Smooth muscle cell (in vitro differentiated cells): Measurements from ENCODE around the gene CDH3. TPM values are rescaled to one million over a fixed set of nuclear protein-coding genes. Genes with fewer than 3 reads are reported as not detected.

ENCODE experiments used
- DNase-seq: peaks from one replicate; lab custom pipeline; 2025; ENCODE audit not compliant: unreplicated experiment; lab: John Stamatoyannopoulos, UW
- H2AFZ ChIP-seq: fragments of 200-600 bp; sonication (generic); 2 replicates; pipeline ENCODE4 v1.6.0; 2016; ENCODE audit warnings: antibody characterized with exemption, low read depth, mild to moderate bottlenecking
- H3F3A ChIP-seq: fragments of 200-600 bp; sonication (generic); 2 replicates; pipeline ENCODE4 v1.6.0; 2017; ENCODE audit warnings: antibody characterized with exemption, low read depth
- H3K27ac ChIP-seq: fragments of 200-600 bp; sonication (generic); 2 replicates; pipeline ENCODE4 v1.5.1; 2016; ENCODE audit warnings: low read depth, mild to moderate bottlenecking
- H3K27me3 ChIP-seq: fragments of 200-600 bp; sonication (generic); 2 replicates; pipeline ENCODE4 v1.6.1; 2016; ENCODE audit warnings: low read depth, mild to moderate bottlenecking
- H3K36me3 ChIP-seq: fragments of 200-600 bp; sonication (generic); 2 replicates; pipeline ENCODE4 v1.5.1; 2016; ENCODE audit warnings: low read depth
- H3K4me1 ChIP-seq: fragments of 200-600 bp; sonication (generic); 2 replicates; pipeline ENCODE4 v1.5.1; 2016; ENCODE audit warnings: low read depth
- H3K4me2 ChIP-seq: fragments of 200-600 bp; sonication (generic); 2 replicates; pipeline ENCODE4 v1.6.0; 2016; ENCODE audit warnings: mild to moderate bottlenecking
- H3K4me3 ChIP-seq: fragments of 200-600 bp; sonication (generic); 2 replicates; pipeline ENCODE4 v1.5.1; 2016; ENCODE audit warnings: mild to moderate bottlenecking
- H3K79me2 ChIP-seq: fragments of 200-600 bp; sonication (generic); 2 replicates; pipeline ENCODE4 v1.6.0; 2016; ENCODE audit warnings: low read depth, mild to moderate bottlenecking
- H3K9ac ChIP-seq: fragments of 200-600 bp; sonication (generic); 2 replicates; pipeline ENCODE4 v1.6.0; 2016; ENCODE audit warnings: low read depth
- H3K9me3 ChIP-seq: fragments of 200-600 bp; sonication (generic); replicated peaks from 2 replicates; pipeline ENCODE4 v1.5.1; 2016; ENCODE audit warnings: low read depth
- H4K20me1 ChIP-seq: fragments of 200-600 bp; sonication (generic); 2 replicates; pipeline ENCODE4 v1.6.0; 2016; ENCODE audit warnings: low read depth
- whole genome bisulfite sequencing: methylation state at CpG from one replicate; pipeline ENCODE4 v1.1.7; 2016; ENCODE audit warnings: low lambda C conversion rate; 5-methylcytosine and 5-hydroxymethylcytosine counted together
- polyA plus RNA-seq: library from polyadenylated mRNA; unstranded; fragments of >200 nt; fragmentation: Nextera tagmentation; extraction: Ambion mirVana; gene quantifications from 2 replicates; pipeline ENCODE4 v1.2.1, GENCODE V29; 2016
- total RNA-seq: library from RNA; depleted of rRNA; stranded (reverse); fragments of >200 nt; gene quantifications from 2 replicates; pipeline ENCODE4 v1.2.3, GENCODE V29; 2014
- TF ChIP-seq, protein P1 (sequence below): fragments of 200-600 bp; sonication (generic); IDR thresholded peaks from 2 replicates; pipeline ENCODE4 v1.5.1; 2017; ENCODE audit warnings: borderline replicate concordance, mild to moderate bottlenecking, antibody characterized with exemption; ENCODE audit not compliant: insufficient read depth, poor library complexity, severe bottlenecking

The CDH3 gene
- total and polyA plus RNA-seq, 2 experiments from 2014 or later, result 18.9 to 78.2 TPM

DNA sequence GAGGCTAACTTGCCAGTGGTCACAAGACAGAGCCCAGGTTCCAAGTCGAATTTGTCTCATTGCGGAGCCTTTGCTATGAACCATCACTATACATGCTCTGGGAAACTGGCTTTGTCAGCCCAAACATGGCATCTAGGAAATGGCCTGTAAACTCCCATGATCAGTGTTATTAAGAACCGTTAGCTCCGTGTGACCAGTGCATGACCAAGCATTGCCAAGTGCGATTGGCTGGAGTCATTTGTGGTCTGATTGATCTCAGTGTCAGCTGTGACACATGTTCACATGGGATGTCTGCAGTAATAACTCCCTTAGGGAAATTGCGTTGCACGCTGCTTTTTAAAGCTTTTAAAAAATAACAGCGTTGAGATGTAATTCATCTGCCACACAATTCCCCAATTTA is 18.6 kb upstream of the CDH3 start:
- Histone ChIP-seq H3K4me3 (no peak overlapping the region), H3K27ac (no peak overlapping the region), H3K36me3 (no peaks in the 10 kb centered on the region), H2AFZ (no peak overlapping the region), H3K27me3 (no peaks in the 10 kb centered on the region), H3K4me2 (no peak overlapping the region), H3F3A (no peaks in the 10 kb centered on the region), H3K79me2 (no peaks in the 10 kb centered on the region), H4K20me1 (no peaks in the 10 kb centered on the region), H3K4me1 (no peaks in the 10 kb centered on the region), H3K9ac (no peak overlapping the region), H3K9me3 (no peaks in the 10 kb centered on the region)
- TF ChIP-seq, protein P1, sequence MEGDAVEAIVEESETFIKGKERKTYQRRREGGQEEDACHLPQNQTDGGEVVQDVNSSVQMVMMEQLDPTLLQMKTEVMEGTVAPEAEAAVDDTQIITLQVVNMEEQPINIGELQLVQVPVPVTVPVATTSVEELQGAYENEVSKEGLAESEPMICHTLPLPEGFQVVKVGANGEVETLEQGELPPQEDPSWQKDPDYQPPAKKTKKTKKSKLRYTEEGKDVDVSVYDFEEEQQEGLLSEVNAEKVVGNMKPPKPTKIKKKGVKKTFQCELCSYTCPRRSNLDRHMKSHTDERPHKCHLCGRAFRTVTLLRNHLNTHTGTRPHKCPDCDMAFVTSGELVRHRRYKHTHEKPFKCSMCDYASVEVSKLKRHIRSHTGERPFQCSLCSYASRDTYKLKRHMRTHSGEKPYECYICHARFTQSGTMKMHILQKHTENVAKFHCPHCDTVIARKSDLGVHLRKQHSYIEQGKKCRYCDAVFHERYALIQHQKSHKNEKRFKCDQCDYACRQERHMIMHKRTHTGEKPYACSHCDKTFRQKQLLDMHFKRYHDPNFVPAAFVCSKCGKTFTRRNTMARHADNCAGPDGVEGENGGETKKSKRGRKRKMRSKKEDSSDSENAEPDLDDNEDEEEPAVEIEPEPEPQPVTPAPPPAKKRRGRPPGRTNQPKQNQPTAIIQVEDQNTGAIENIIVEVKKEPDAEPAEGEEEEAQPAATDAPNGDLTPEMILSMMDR, result no peak
- no peak for DNase-seq
- 93% methylated on average over 8 of the region's 8 CpGs for WGBS

DNA sequence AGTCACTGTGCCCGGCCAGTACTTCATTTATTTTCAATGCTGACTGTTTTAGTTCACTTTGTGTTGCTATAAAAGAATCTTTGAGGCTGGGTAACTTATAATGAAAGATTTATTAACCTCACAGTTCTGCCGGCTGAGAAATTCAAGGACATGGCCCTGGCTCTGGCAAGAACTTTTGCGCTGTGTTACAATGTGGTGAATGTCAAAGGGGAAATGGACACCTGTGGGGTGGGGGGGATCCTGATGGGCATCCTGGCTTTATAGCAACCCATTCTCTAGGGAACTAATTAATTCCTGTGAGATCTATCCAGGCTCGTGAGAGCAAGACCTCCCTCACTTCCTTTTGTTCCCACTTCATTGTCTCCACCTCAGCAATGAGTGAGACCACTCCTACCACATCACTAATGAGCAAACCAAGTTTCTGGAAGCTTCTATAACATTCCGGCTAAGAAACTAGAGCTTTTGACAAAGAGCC is 17.1 kb upstream of the CDH3 start:
- Histone ChIP-seq H3K27me3 (no peaks in the 10 kb centered on the region), H3K4me3 (no peak overlapping the region), H3K4me1 (no peaks in the 10 kb centered on the region), H3K79me2 (no peaks in the 10 kb centered on the region), H3K36me3 (no peaks in the 10 kb centered on the region), H3K4me2 (no peak overlapping the region), H2AFZ (no peak overlapping the region), H3K27ac (no peak overlapping the region), H3K9ac (no peak overlapping the region), H3F3A (no peaks in the 10 kb centered on the region), H3K9me3 (no peaks in the 10 kb centered on the region), H4K20me1 (no peaks in the 10 kb centered on the region)
- TF ChIP-seq, protein P1, result no peak
- no peak for DNase-seq
- WGBS, result 81% methylated on average over 5 of the region's 5 CpGs

DNA sequence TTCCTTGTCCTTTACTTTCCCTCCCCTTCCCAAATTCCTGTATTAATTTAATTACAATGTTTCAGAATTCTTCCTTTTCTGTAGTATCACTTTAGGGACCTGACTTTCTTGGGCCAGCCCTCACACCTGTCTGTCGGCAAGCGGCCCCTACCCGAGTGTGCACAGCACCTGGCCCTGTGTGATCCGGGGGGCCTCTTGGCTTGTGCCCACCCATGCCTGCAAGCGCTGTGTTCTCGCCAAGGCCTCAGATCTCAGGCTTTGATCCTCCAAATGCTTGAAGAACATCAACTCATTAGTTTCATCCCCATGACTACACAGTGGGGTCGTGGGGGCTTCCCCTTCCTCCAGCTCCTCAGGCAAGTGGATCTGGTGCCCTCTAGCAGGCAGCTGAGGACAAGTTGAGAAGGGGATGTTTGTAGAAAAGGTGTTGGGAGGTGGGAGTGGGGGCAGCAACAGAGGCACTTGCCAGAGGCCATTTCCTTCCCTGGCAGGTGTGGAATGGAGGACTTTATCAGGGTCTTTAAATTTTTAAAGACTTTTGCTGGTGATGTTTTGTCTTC is 15.7 kb upstream of the CDH3 start:
- H3K9ac ChIP-seq, result no peak overlapping the region
- no peak for DNase-seq
- no peaks in the 10 kb centered on the region for H3K36me3 ChIP-seq
- H3K4me1 ChIP-seq, result no peaks in the 10 kb centered on the region
- H3K27ac ChIP-seq, result no peak overlapping the region
- no peak overlapping the region for H3K4me2 ChIP-seq
- H3F3A ChIP-seq, result no peaks in the 10 kb centered on the region
- no peaks in the 10 kb centered on the region for H3K27me3 ChIP-seq
- H3K79me2 ChIP-seq, result no peaks in the 10 kb centered on the region
- WGBS, result 81% methylated on average over 7 of the region's 7 CpGs
- H3K4me3 ChIP-seq, result no peak overlapping the region
- no peaks in the 10 kb centered on the region for H3K9me3 ChIP-seq
- TF ChIP-seq, protein P1, result no peak
- no peaks in the 10 kb centered on the region for H4K20me1 ChIP-seq
- H2AFZ ChIP-seq, result no peak overlapping the region

DNA sequence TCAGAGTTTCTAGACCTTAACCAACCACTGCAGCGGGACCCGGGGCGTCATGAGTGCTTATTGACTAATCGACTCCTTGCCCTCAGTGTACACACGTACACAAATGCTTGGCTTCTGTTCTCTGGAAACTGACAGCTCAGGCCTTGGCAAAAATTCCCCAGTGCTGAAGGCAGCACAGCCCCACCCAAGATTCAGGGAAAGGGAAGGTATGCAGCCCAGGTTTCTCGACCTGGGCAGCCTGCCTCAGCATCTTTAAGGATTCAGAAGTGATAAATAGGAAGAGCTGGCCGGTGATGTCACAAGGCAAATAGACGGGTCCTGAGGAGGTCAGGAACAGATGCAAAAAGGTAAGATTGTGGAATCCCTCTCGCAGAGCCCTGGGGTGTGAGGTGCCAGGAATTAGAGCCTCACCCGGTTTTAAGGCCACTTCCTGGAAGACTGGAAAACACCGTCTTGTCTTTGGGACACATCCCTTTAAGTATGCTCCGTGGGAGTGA is 9.0 kb upstream of the CDH3 start:
- H3K9ac ChIP-seq, result no peak overlapping the region
- no peaks in the 10 kb centered on the region for H3K79me2 ChIP-seq
- no peaks in the 10 kb centered on the region for H3F3A ChIP-seq
- no peaks in the 10 kb centered on the region for H4K20me1 ChIP-seq
- TF ChIP-seq, protein P1, result no peak
- DNase-seq, result no peak
- H3K36me3 ChIP-seq, result no peaks in the 10 kb centered on the region
- peak overlapping the region; percentile 29 for H3K27ac ChIP-seq
- no peaks in the 10 kb centered on the region for H3K9me3 ChIP-seq
- no peaks in the 10 kb centered on the region for H3K27me3 ChIP-seq
- H2AFZ ChIP-seq, result no peak overlapping the region
- 52% methylated on average over 12 of the region's 12 CpGs for WGBS
- no peak overlapping the region for H3K4me3 ChIP-seq
- H3K4me1 ChIP-seq, result no peaks in the 10 kb centered on the region
- H3K4me2 ChIP-seq, result peak overlapping the region; percentile 37
